ENCODE measurements around the gene LEKR1.
"Not testable (repeated sequence)": the region's sequence is repeated elsewhere in the genome, so short reads cannot be mapped to it uniquely, and the experiment has no call there.

DNA sequence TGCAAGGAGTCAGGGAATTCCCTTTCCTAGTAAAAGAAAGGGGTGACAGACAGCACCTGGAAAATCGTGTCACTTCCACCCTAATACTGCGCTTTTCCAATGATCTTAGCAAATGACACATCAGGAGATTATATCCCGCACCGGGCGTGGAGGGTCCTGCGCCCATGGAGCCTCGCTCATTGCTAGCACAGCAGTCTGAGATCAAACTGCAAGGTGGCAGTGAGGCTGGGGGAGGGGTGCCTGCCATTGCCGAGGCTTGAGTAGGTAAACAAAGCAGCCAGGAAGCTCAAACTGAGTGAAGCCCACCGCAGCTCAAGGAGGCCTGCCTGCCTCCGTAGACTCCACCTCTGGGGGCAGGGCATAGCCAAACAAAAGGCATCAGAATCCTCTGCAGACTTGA lies 140.2 kb downstream of the LEKR1 start:
- TF ChIP-seq CTCF, POLR2A (IDR thresholded peaks at IDR 0.05): not testable (repeated sequence)
